ENCODE results near the gene SOCS1.

GRCh38 chr16:11218604-11218962 lies 37.4 kb downstream of the SOCS1 start:
- TF ChIP-seq CTCF (IDR thresholded peaks at IDR 0.05; ENCODE audit: low read depth, low read length, poor library complexity, severe bottlenecking), result peak; percentile 88
- no peak for TF ChIP-seq EZH2phosphoT487 (IDR thresholded peaks at IDR 0.05; ENCODE audit: borderline replicate concordance, low read length)
